ENCODE results near the gene MCUR1. TPM values are rescaled to one million over a fixed set of nuclear protein-coding genes. Genes with fewer than 3 reads are reported as not detected.

Gene MCUR1
- polyA plus RNA-seq, 1 experiment, result 9.5 TPM

DNA sequence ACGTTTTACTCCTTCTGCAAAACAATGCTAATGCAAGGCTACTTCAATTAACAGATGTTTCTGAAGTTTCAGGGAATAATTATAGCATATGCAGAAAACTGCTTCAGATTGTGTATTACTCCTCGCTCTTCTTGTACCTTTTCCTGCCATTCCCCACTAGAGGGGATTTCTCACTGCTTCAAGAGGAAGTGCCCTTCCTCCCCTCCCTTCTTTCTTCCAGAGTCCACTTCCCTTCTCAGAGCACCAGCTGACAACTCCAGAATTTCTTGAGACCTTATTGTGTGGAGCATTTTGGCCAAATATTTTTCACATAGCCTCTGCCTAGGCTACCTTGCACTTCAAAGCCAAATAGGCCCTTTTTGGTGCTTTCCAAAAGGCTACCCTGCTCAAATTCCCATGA, 12.7 kb upstream of the MCUR1 start:
- DNase-seq (ENCODE audit: low read depth, low spot score), result no peak
- Histone ChIP-seq H3K27ac (ENCODE audit: low read depth, low read length) (no peak overlapping the region), H3K27me3 (ENCODE audit: control insufficient read depth, insufficient read depth, low read length) (peaks cover 8% of the 10 kb centered on the region), H3K4me3 (ENCODE audit: low read depth, low read length) (no peak overlapping the region), H3K9me3 (ENCODE audit: control insufficient read depth, insufficient read depth, low read length) (no peaks in the 10 kb centered on the region)
- CTCF ChIA-PET, result no interaction called here
- POLR2A ChIA-PET, result no interaction called here
- TF ChIP-seq, protein P1, sequence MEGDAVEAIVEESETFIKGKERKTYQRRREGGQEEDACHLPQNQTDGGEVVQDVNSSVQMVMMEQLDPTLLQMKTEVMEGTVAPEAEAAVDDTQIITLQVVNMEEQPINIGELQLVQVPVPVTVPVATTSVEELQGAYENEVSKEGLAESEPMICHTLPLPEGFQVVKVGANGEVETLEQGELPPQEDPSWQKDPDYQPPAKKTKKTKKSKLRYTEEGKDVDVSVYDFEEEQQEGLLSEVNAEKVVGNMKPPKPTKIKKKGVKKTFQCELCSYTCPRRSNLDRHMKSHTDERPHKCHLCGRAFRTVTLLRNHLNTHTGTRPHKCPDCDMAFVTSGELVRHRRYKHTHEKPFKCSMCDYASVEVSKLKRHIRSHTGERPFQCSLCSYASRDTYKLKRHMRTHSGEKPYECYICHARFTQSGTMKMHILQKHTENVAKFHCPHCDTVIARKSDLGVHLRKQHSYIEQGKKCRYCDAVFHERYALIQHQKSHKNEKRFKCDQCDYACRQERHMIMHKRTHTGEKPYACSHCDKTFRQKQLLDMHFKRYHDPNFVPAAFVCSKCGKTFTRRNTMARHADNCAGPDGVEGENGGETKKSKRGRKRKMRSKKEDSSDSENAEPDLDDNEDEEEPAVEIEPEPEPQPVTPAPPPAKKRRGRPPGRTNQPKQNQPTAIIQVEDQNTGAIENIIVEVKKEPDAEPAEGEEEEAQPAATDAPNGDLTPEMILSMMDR (IDR thresholded peaks at IDR 0.05; ENCODE audit: low read depth, low read length), result no peak

DNA sequence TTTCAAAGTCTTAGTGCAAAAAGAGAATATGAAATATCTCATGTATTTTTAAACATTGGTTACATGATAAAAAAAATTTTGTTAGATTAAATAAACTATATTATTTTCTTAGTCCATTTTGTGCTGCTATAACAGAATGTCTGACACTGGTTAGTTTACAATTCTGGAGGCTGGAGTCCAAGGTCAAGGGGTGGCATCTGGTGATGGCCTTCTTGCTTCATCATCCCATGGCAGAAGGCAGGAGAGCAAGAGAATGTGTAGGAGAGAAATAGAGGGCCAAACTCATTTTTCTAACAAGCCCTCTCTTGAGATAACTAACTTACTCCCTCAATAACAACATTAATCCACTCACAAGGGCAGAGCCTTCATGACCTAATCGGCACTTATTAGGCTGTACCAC, 11.5 kb upstream of the MCUR1 start:
- Histone ChIP-seq H3K9me3 (ENCODE audit: control insufficient read depth, insufficient read depth, low read length) (no peaks in the 10 kb centered on the region), H3K27me3 (ENCODE audit: control insufficient read depth, insufficient read depth, low read length) (peaks cover 8% of the 10 kb centered on the region), H3K4me3 (ENCODE audit: low read depth, low read length) (no peak overlapping the region), H3K27ac (ENCODE audit: low read depth, low read length) (no peak overlapping the region)
- DNase-seq (ENCODE audit: low read depth, low spot score), result no peak
- CTCF ChIA-PET, result no interaction called here
- POLR2A ChIA-PET, result no interaction called here
- TF ChIP-seq, protein P1 (IDR thresholded peaks at IDR 0.05; ENCODE audit: low read depth, low read length), result no peak

DNA sequence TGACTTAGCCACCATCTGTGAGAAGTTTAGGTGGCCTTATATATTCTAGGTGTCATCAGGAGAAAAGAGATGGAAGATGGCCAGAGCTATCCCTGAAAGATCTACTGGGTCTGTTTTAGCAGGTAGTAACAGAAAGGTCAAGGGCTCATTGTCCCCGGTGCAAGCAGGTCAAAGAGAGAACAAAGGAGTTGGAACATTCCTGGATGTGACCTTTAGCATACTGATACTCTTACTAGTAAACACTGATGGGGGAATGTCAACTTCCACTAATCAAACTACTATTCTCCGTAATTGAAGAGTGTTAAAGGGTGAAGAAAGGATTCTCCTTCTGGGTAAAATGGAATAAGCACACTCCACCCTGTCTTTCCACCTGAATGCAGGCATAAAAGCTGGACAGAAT, 4.0 kb upstream of the MCUR1 start:
- ChIA-PET POLR2A (no interaction called here), CTCF (no interaction called here)
- Histone ChIP-seq H3K9me3 (ENCODE audit: control insufficient read depth, insufficient read depth, low read length) (no peaks in the 10 kb centered on the region), H3K27ac (ENCODE audit: low read depth, low read length) (no peak overlapping the region), H3K27me3 (ENCODE audit: control insufficient read depth, insufficient read depth, low read length) (peaks cover under 1% of the 10 kb centered on the region), H3K4me3 (ENCODE audit: low read depth, low read length) (no peak overlapping the region)
- TF ChIP-seq, protein P1 (IDR thresholded peaks at IDR 0.05; ENCODE audit: low read depth, low read length), result no peak
- DNase-seq (ENCODE audit: low read depth, low spot score), result no peak

DNA sequence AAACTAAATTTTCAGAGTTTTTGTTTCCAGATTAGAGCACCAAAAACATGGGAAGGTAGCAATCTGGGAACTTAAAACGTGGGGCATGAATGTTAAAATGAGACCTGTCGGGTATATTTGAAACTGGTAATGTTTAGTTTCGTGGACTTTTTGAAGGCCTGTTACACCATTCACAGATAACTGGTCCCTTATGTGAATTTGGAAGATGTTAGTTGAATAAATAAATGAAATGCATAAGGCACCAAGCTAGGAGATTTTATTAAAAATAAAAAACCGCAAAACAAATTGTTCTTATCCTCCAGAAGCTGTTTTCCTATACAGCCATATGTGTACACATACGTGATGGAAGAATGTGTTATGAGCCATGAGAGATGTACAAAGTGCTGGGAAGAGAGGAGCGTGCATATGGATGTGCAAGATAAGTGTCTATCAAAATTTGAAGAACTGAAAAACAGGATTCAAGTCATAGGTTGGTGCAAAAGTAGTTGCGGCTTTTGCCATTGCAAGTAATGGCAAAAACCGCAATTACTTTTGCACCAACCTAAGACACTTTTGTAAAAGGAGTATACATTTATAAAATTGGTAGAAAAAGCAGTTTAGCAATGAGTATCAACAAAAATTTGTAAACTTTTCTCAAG, 700 bp upstream of the MCUR1 start:
- Histone ChIP-seq H3K27me3 (ENCODE audit: control insufficient read depth, insufficient read depth, low read length) (no peaks in the 10 kb centered on the region), H3K4me3 (ENCODE audit: low read depth, low read length) (peak overlapping the region; percentile 75), H3K9me3 (ENCODE audit: control insufficient read depth, insufficient read depth, low read length) (no peaks in the 10 kb centered on the region), H3K27ac (ENCODE audit: low read depth, low read length) (no peak overlapping the region)
- TF ChIP-seq, protein P1 (IDR thresholded peaks at IDR 0.05; ENCODE audit: low read depth, low read length), result no peak
- no peak for DNase-seq (ENCODE audit: low read depth, low spot score)
- POLR2A ChIA-PET, result interaction anchor here (1.6 to 1.8 kb wide), 2 partner anchors 82 to 232 kb away, joined by 5 read pairs; no protein-coding TSS in a partner anchor
- CTCF ChIA-PET, result interaction anchor here (0.7 to 1.0 kb wide), 2 partner anchors 20 to 199 kb away, joined by 3 to 8 read pairs; no protein-coding TSS in a partner anchor

DNA sequence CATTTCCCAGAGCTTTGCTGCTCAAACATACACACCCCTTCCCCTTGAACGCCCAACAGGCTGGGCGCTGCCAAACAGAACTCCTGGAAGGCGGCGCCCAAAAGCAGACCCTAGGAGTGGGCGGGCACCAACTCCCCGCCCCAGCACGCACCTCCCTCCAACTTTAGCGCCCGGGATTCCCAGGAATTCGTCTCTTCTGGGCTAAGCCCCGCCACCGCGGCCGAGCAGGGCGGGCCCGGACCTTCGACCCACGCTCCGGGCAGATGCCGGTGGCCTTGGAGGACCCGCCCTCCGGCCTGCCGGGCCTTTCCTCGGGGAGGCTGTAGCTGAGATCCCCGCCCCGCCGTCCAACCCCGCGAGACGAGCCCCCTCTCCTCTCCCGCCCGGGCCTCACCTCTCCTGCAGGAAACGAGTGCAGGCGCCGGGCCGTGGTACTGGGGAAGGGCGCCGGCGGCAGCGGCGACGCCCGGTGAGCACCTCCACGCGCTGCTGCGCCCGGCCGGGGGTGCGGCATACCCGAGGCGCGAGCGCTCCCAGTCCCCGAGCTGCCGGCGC, 659 bp downstream of the MCUR1 start:
- no peaks in the 10 kb centered on the region for H3K27me3 ChIP-seq (ENCODE audit: control insufficient read depth, insufficient read depth, low read length)
- peak overlapping the region; percentile 52 for H3K27ac ChIP-seq (ENCODE audit: low read depth, low read length)
- peak; percentile 15 for DNase-seq (ENCODE audit: low read depth, low spot score)
- TF ChIP-seq, protein P1 (IDR thresholded peaks at IDR 0.05; ENCODE audit: low read depth, low read length), result no peak
- peak overlapping the region; percentile 75 for H3K4me3 ChIP-seq (ENCODE audit: low read depth, low read length)
- ChIA-PET CTCF (interaction anchor here (9.5 kb wide), 1 partner anchor 19 kb away, joined by 87 read pairs; no protein-coding TSS in a partner anchor), POLR2A (interaction anchor here (1.6 to 1.8 kb wide), 2 partner anchors 80 to 233 kb away, joined by 5 read pairs; no protein-coding TSS in a partner anchor)
- H3K9me3 ChIP-seq (ENCODE audit: control insufficient read depth, insufficient read depth, low read length), result no peaks in the 10 kb centered on the region

Measured in AG04450 (cell line).